OCI-LY1 (cell line): ENCODE results near the gene TOR1A.

ENCODE experiments used
- H2AFZ ChIP-seq: fragments of 200-600 bp; sonication (generic), shearing (Covaris generic); 2 replicates; pipeline ENCODE4 v1.6.0; 2014; ENCODE audit warnings: antibody characterized with exemption, mild to moderate bottlenecking, low read length
- H3F3A ChIP-seq: fragments of 200-600 bp; sonication (generic), shearing (Covaris generic); 2 replicates; pipeline ENCODE4 v1.6.0; 2014; ENCODE audit warnings: mild to moderate bottlenecking, antibody characterized with exemption, low read length, moderate library complexity; ENCODE audit not compliant: insufficient read depth
- H3K27ac ChIP-seq: fragments of 200-600 bp; sonication (generic); 2 replicates; pipeline ENCODE4 v1.5.1; 2014; ENCODE audit warnings: low read length, mixed run types, mild to moderate bottlenecking, low read depth; ENCODE audit not compliant: poor library complexity, severe bottlenecking
- H3K27me3 ChIP-seq: fragments of 200-600 bp; sonication (generic); 2 replicates; pipeline ENCODE4 v1.6.0; 2014; ENCODE audit warnings: antibody characterized with exemption, mild to moderate bottlenecking, low read length, moderate library complexity; ENCODE audit not compliant: insufficient read depth
- H3K36me3 ChIP-seq: fragments of 200-600 bp; sonication (generic); 2 replicates; pipeline ENCODE4 v1.6.1; 2014; ENCODE audit warnings: mild to moderate bottlenecking, antibody characterized with exemption, low read length, moderate library complexity, mixed read lengths; ENCODE audit not compliant: insufficient read depth
- H3K4me1 ChIP-seq: fragments of 200-600 bp; sonication (generic); 2 replicates; pipeline ENCODE4 v1.5.1; 2014; ENCODE audit warnings: mild to moderate bottlenecking, low read length, moderate library complexity; ENCODE audit not compliant: insufficient read depth, severe bottlenecking
- H3K4me2 ChIP-seq: fragments of 200-600 bp; sonication (generic), shearing (Covaris generic); 2 replicates; pipeline ENCODE4 v1.6.1; 2014; ENCODE audit warnings: low read length
- H3K4me3 ChIP-seq: fragments of 200-600 bp; sonication (generic); 2 replicates; pipeline ENCODE4 v1.5.1; 2014; ENCODE audit warnings: low read length, low read depth, mild to moderate bottlenecking, mixed read lengths; ENCODE audit not compliant: poor library complexity, severe bottlenecking
- H3K79me2 ChIP-seq: fragments of 200-600 bp; shearing (Covaris generic); 2 replicates; pipeline ENCODE4 v1.6.1; 2016; ENCODE audit warnings: mixed run types, low read length, mixed read lengths; ENCODE audit not compliant: insufficient read depth
- H3K9ac ChIP-seq: fragments of 200-600 bp; sonication (generic), shearing (Covaris generic); 2 replicates; pipeline ENCODE4 v1.6.1; 2014; ENCODE audit warnings: mild to moderate bottlenecking, low read length, mixed read lengths
- H3K9me2 ChIP-seq: fragments of 200-600 bp; sonication (generic), shearing (Covaris generic); 2 replicates; pipeline ENCODE4 v1.6.1; 2014; ENCODE audit warnings: low read depth, mild to moderate bottlenecking, low read length, mixed read lengths
- H3K9me3 ChIP-seq: fragments of 200-600 bp; shearing (Covaris generic); 2 replicates; pipeline ENCODE4 v1.6.1; 2014; ENCODE audit warnings: low read length, mixed read lengths
- H4K20me1 ChIP-seq: fragments of 200-600 bp; sonication (generic), shearing (Covaris generic); 2 replicates; pipeline ENCODE4 v1.6.0; 2016; ENCODE audit warnings: mild to moderate bottlenecking, low read length; ENCODE audit not compliant: insufficient read depth
- EZH2 ChIP-seq: fragments of 200-600 bp; sonication (generic), shearing (Covaris generic); IDR thresholded peaks from 2 replicates; pipeline ENCODE4 v1.8.0; 2017; ENCODE audit warnings: borderline replicate concordance, mixed run types, mild to moderate bottlenecking, antibody characterized with exemption, low read length, moderate library complexity, mixed read lengths
- TF ChIP-seq, protein P1 (sequence below): fragments of 200-600 bp; sonication (generic), shearing (Covaris generic); IDR thresholded peaks from 2 replicates; pipeline ENCODE4 v1.5.1; 2017; ENCODE audit warnings: mild to moderate bottlenecking, antibody characterized with exemption, low read length, moderate library complexity, mixed read lengths

The TOR1A gene

DNA sequence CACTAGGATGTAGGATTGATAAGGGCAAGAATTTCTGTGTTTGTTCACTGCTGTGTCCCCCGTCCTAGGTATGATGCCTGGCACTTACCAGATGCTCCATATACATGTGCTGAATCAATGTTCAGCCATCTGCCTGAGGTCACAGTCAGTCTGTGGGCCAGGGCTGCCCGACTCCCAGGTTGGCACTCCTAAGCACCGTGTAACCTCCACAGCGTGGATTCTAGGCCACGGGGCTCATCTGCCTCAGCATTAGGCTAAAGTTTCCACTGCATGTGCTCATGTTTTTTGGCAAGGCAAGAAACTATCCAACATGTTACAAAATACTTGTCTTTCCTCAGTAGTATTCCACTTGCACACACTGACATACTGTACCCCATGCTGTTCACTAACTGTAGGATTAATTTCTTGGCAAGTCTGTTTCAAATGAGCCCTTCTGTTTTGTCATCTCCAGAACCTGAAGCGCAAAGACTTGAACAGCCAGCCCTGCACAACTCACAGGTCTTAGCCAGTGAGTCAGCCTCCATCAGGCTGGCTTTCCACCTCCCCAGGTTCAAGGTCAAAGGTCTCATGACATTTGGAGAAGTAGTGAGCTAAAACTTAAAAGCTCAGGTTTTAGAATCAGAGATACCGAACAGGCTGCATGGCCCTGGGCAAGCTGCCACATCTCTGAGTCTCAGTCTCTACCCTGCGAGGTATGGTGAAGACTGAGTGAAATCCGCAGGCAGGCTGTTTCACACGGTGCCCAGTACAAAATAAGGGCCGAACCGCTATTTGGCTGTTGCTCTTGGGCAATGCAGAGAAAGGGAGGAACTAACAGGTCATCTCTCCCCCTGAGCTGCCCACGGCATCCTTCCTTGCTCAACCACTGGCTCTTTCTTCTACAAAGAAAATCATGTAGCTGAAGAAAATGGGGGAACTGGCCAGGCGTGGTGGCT is 7.2 kb downstream of the TOR1A start:
- Histone ChIP-seq H3K27ac (no peak overlapping the region), H3K36me3 (peaks cover 80% of the 10 kb centered on the region)

DNA sequence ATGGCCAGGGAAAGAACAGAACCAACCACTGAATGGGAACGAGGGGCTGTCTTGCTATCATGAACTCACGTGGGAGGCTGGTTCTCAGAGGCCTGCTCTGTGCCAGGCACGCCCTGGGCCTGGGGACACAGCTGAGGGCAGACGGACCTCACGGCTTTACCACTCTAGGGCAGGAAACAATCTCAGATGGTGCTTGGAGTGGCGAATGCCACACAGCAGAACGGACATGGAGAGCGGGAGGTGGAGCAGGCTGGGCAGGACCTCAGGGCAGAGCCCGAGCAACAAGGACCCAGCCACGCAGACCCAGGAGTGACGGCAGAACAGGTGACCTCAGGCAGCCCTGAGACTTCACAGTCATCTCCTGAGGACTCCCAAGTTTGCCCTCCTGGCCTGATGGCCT is 8.7 kb downstream of the TOR1A start:
- no peak overlapping the region for H3K9ac ChIP-seq
- H3K4me3 ChIP-seq, result no peak overlapping the region
- H3K27ac ChIP-seq, result no peak overlapping the region
- peaks cover 80% of the 10 kb centered on the region for H3K36me3 ChIP-seq
- no peaks in the 10 kb centered on the region for H3K27me3 ChIP-seq
- no peaks in the 10 kb centered on the region for H4K20me1 ChIP-seq
- no peaks in the 10 kb centered on the region for H3K9me3 ChIP-seq
- no peaks in the 10 kb centered on the region for H3F3A ChIP-seq
- H3K4me1 ChIP-seq, result no peaks in the 10 kb centered on the region
- H3K9me2 ChIP-seq, result no peaks in the 10 kb centered on the region
- no peak for TF ChIP-seq EZH2
- TF ChIP-seq, protein P1, sequence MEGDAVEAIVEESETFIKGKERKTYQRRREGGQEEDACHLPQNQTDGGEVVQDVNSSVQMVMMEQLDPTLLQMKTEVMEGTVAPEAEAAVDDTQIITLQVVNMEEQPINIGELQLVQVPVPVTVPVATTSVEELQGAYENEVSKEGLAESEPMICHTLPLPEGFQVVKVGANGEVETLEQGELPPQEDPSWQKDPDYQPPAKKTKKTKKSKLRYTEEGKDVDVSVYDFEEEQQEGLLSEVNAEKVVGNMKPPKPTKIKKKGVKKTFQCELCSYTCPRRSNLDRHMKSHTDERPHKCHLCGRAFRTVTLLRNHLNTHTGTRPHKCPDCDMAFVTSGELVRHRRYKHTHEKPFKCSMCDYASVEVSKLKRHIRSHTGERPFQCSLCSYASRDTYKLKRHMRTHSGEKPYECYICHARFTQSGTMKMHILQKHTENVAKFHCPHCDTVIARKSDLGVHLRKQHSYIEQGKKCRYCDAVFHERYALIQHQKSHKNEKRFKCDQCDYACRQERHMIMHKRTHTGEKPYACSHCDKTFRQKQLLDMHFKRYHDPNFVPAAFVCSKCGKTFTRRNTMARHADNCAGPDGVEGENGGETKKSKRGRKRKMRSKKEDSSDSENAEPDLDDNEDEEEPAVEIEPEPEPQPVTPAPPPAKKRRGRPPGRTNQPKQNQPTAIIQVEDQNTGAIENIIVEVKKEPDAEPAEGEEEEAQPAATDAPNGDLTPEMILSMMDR, result no peak
- H2AFZ ChIP-seq, result no peak overlapping the region
- H3K79me2 ChIP-seq, result no peaks in the 10 kb centered on the region
- no peak overlapping the region for H3K4me2 ChIP-seq

More for the DNA sequence above, 7.2 kb downstream of the TOR1A start:
- Histone ChIP-seq H3K79me2 (no peaks in the 10 kb centered on the region), H3K4me3 (no peak overlapping the region), H3K4me1 (no peaks in the 10 kb centered on the region), H3K9ac (no peak overlapping the region), H2AFZ (no peak overlapping the region), H3K9me2 (no peaks in the 10 kb centered on the region), H3K27me3 (no peaks in the 10 kb centered on the region), H3F3A (no peaks in the 10 kb centered on the region), H3K9me3 (no peaks in the 10 kb centered on the region), H4K20me1 (no peaks in the 10 kb centered on the region), H3K4me2 (no peak overlapping the region)
- TF ChIP-seq EZH2, result no peak
- TF ChIP-seq, protein P1, result no peak

DNA sequence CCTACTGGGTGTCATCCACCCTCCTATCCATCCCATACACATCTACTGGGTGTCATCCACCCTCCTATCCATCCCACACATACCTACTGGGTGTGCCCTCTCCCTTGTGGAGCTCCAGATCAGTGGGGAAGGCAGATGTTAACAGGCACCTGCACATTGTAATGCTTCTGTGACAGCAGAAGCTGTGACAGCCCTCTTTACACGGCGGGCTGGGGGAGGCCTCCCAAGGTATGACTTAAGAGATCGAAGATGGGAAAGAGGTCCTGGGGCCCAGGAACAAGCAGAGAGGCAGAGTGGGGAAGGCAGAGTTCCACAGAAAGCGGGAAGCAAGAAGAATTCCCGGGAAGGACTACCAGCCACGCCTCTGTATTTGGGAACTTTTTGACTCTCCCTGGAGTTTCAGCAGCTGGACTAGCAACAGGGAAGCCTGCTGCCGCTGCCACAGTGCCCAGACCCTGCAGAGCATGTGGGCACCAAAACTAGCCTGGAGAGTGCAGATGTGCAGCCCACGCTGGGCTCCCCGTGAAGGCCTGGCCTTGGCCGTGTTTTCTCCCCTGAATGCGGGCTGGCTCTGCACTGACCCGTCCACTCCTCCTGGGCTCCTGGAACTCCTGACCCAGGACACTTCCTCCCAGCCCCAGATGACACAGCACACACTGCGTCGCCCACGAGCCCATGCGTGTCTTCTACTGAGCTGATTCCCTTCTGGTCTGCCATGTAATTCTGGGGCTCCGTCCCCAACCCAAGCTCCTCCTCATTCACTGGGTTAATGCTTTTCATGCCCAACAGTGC is 9.3 kb downstream of the TOR1A start:
- H3K9me2 ChIP-seq, result no peaks in the 10 kb centered on the region
- peaks cover 83% of the 10 kb centered on the region for H3K36me3 ChIP-seq
- H3K4me2 ChIP-seq, result no peak overlapping the region
- no peak for TF ChIP-seq EZH2
- TF ChIP-seq, protein P1, result no peak
- no peaks in the 10 kb centered on the region for H3K79me2 ChIP-seq
- H3K4me1 ChIP-seq, result no peaks in the 10 kb centered on the region
- no peak overlapping the region for H3K9ac ChIP-seq
- no peak overlapping the region for H2AFZ ChIP-seq
- H3K27me3 ChIP-seq, result no peaks in the 10 kb centered on the region
- no peak overlapping the region for H3K4me3 ChIP-seq
- H3K27ac ChIP-seq, result no peak overlapping the region
- H3F3A ChIP-seq, result no peaks in the 10 kb centered on the region
- no peaks in the 10 kb centered on the region for H4K20me1 ChIP-seq
- H3K9me3 ChIP-seq, result no peaks in the 10 kb centered on the region
